Stimulated activated CD8-positive, alpha-beta memory T cell treated with anti-CD3 and anti-CD28 coated beads, Interleukin-15, amount 100 ng/mL, for 1 hour (primary cell): ENCODE measurements around the gene SECISBP2.
A peak's percentile ranks its signal among the peaks of the same experiment; 100 is the strongest.
"Not testable (repeated sequence)": the region's sequence is repeated elsewhere in the genome, so short reads cannot be mapped to it uniquely, and the experiment has no call there.

ENCODE experiments used
- DNase-seq: peaks from one replicate; pipeline ENCODE4 v3.0.0-alpha.2; 2020; ENCODE audit warnings: low read depth

Gene SECISBP2

GRCh38 chr9:89309608-89310474, 8.5 kb upstream of the SECISBP2 start:
- no peak for DNase-seq

GRCh38 chr9:89310475-89311345, 7.6 kb upstream of the SECISBP2 start, which contains the start of gene CKS2:
Gene CKS2, plus strand, starts transcription at chr9:89311195. Its CDS starts 98 bp downstream, at chr9:89311293.
- DNase-seq, result peak; percentile 99

- DNase-seq, result no peak
Observed at GRCh38 chr9:89311346-89312221, 6.7 kb upstream of the SECISBP2 start.

GRCh38 chr9:89312222-89312571, 6.1 kb upstream of the SECISBP2 start:
- no peak for DNase-seq

- DNase-seq, result no peak
Observed at GRCh38 chr9:89313842-89314241, 4.5 kb upstream of the SECISBP2 start.

- DNase-seq, result no peak
Observed at GRCh38 chr9:89314955-89315354, 3.3 kb upstream of the SECISBP2 start.

- DNase-seq, result no peak
Observed at GRCh38 chr9:89315482-89315881, 2.8 kb upstream of the SECISBP2 start.

- DNase-seq, result no peak
Observed at GRCh38 chr9:89317282-89317681, 1.0 kb upstream of the SECISBP2 start.

- no peak for DNase-seq
Observed at GRCh38 chr9:89319015-89319905, 960 bp downstream of the SECISBP2 start.

- no peak for DNase-seq
Observed at GRCh38 chr9:89323390-89323789, 5.1 kb downstream of the SECISBP2 start.

GRCh38 chr9:89325733-89326132, 7.4 kb downstream of the SECISBP2 start:
- no peak for DNase-seq

- no peak for DNase-seq
Observed at GRCh38 chr9:89328064-89328463, 9.8 kb downstream of the SECISBP2 start.

- no peak for DNase-seq
Observed at GRCh38 chr9:89329917-89330316, 11.6 kb downstream of the SECISBP2 start.

GRCh38 chr9:89330513-89330912, 12.2 kb downstream of the SECISBP2 start:
- no peak for DNase-seq

- DNase-seq, result no peak
Observed at GRCh38 chr9:89339807-89340206, 21.5 kb downstream of the SECISBP2 start.

- DNase-seq, result no peak
Observed at GRCh38 chr9:89340332-89340731, 22.0 kb downstream of the SECISBP2 start.

GRCh38 chr9:89342213-89342612, 23.9 kb downstream of the SECISBP2 start:
- DNase-seq, result no peak

GRCh38 chr9:89342948-89343347, 24.6 kb downstream of the SECISBP2 start:
- DNase-seq, result no peak

- not testable (repeated sequence) for DNase-seq
Observed at GRCh38 chr9:89343812-89344211, 25.5 kb downstream of the SECISBP2 start.

- no peak for DNase-seq
Observed at GRCh38 chr9:89345476-89345875, 27.2 kb downstream of the SECISBP2 start.

GRCh38 chr9:89346696-89347095, 28.4 kb downstream of the SECISBP2 start:
- no peak for DNase-seq
